ENCODE results near the gene PCSK5. TPM values are rescaled to one million over a fixed set of nuclear protein-coding genes. Genes with fewer than 3 reads are reported as not detected.

PCSK5 gene
- total RNA-seq, 1 experiment from 2014 or later, result 6.9 TPM

DNA sequence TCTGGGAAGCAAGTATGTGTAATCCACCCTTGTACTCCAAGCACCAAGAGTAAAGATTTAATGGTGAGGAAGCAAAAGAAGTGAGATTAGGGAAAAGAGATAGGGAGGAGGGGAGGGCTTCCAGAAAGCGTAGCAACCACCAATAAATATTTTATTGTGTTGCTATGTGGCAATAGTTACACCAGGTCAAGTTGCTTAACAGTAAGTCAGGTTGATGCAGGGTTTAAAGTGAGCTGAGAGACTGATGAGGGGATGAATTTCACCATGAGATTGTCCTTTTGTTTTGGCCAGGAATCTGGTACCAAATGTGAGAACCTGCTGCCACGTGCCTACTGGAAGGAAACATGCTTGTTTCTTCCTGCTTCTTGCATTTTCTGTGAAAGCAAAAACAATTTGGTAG lies 62.7 kb downstream of the PCSK5 start:
- intact Hi-C loops (cut with micrococcal nuclease), result no loop called here

More for the DNA sequence above, 62.7 kb downstream of the PCSK5 start:
- Histone ChIP-seq H3K27me3 (ENCODE audit: insufficient read depth, low read length) (no peaks in the 10 kb centered on the region), H3K36me3 (ENCODE audit: control insufficient read depth in 1 of 2, insufficient read depth in 2 of 2, low read length in 2 of 2) (no peaks in the 10 kb centered on the region), H3K4me1 (ENCODE audit: control insufficient read depth in 1 of 2, insufficient read depth in 2 of 2, low read length in 2 of 2) (no peaks in the 10 kb centered on the region; a peak in 1 of 4 replicates), H3K79me2 (ENCODE audit: insufficient read depth, low read length) (no peaks in the 10 kb centered on the region), H3K9me2 (ENCODE audit: insufficient read depth) (no peaks in the 10 kb centered on the region), H3K27ac (ENCODE audit: low read depth, low read length) (no peak overlapping the region), H4K20me1 (ENCODE audit: insufficient read depth) (no peaks in the 10 kb centered on the region), H3K4me3 (replicated peaks in 1 of 2; ENCODE audit: low read depth in 1 of 2, low read length in 2 of 2) (no peak overlapping the region), H3K9ac (ENCODE audit: low read length) (no peak overlapping the region), H2AFZ (ENCODE audit: low read depth, low read length, poor library complexity, severe bottlenecking) (no peak overlapping the region), H3K4me2 (ENCODE audit: low read length) (no peak overlapping the region), H3K9me3 (ENCODE audit: control insufficient read depth in 1 of 2, insufficient read depth in 1 of 2, low read depth in 1 of 2, low read length in 2 of 2) (no peaks in the 10 kb centered on the region)
- no peak for DNase-seq (ENCODE audit: low read depth, low spot score)
- POLR2A ChIA-PET, result no interaction called here
- BruUV-seq (replicated peaks), result no TSS peak
- ATAC-seq, result no peak
- RAD21 ChIA-PET (ENCODE audit: low non-redundant PET in 1 of 2, low total read pairs in 2 of 2, uncharacterized antibody in 2 of 2, unreplicated experiment in 2 of 2), result no interaction called here
- TF ChIP-seq, protein P1, sequence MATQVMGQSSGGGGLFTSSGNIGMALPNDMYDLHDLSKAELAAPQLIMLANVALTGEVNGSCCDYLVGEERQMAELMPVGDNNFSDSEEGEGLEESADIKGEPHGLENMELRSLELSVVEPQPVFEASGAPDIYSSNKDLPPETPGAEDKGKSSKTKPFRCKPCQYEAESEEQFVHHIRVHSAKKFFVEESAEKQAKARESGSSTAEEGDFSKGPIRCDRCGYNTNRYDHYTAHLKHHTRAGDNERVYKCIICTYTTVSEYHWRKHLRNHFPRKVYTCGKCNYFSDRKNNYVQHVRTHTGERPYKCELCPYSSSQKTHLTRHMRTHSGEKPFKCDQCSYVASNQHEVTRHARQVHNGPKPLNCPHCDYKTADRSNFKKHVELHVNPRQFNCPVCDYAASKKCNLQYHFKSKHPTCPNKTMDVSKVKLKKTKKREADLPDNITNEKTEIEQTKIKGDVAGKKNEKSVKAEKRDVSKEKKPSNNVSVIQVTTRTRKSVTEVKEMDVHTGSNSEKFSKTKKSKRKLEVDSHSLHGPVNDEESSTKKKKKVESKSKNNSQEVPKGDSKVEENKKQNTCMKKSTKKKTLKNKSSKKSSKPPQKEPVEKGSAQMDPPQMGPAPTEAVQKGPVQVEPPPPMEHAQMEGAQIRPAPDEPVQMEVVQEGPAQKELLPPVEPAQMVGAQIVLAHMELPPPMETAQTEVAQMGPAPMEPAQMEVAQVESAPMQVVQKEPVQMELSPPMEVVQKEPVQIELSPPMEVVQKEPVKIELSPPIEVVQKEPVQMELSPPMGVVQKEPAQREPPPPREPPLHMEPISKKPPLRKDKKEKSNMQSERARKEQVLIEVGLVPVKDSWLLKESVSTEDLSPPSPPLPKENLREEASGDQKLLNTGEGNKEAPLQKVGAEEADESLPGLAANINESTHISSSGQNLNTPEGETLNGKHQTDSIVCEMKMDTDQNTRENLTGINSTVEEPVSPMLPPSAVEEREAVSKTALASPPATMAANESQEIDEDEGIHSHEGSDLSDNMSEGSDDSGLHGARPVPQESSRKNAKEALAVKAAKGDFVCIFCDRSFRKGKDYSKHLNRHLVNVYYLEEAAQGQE (IDR thresholded peaks at IDR 0.05; ENCODE audit: low read depth), result no peak
- TF ChIP-seq SRF (IDR thresholded peaks at IDR 0.05; ENCODE audit: low read depth) (no peak), RAD21 (IDR thresholded peaks at IDR 0.05; ENCODE audit: low read depth) (no peak), SP1 (IDR thresholded peaks at IDR 0.05; ENCODE audit: low read depth) (no peak), CBX3 (IDR thresholded peaks at IDR 0.05; ENCODE audit: low read depth) (no peak), ZNF274 (IDR thresholded peaks at IDR 0.05; ENCODE audit: low read depth, low read length) (no peak), POLR2A (IDR thresholded peaks at IDR 0.05; ENCODE audit: borderline replicate concordance, extremely low read depth, insufficient read depth, insufficient read length) (no peak), YY1 (IDR thresholded peaks at IDR 0.05; ENCODE audit: extremely low read depth, insufficient replicate concordance, low read depth, low read length) (no peak)
- CTCF ChIA-PET, result no interaction called here
